HL-60 (cell line): ENCODE measurements around the gene LOXL3.

Experiments used
- DNase-seq, 2 experiments: peaks; one replicate each; pipeline ENCODE4 v3.0.0-alpha.2; 2010 to 2020; ENCODE audit warnings: low read depth in 1 of 2, low spot score in 1 of 2
- H3K27ac ChIP-seq: fragments of 250-450 bp; sonication (Bioruptor Pico); replicated peaks from 2 replicates; pipeline ENCODE4 v1.5.1; 2020; ENCODE audit warnings: mild to moderate bottlenecking, moderate library complexity
- H3K27me3 ChIP-seq: fragments of 250-450 bp; sonication (Bioruptor Pico); 2 replicates; pipeline ENCODE4 v1.5.1; 2021; ENCODE audit warnings: mild to moderate bottlenecking, moderate library complexity; ENCODE audit not compliant: insufficient read depth, poor library complexity, severe bottlenecking
- H3K4me3 ChIP-seq: replicated peaks from 2 replicates; pipeline ENCODE4 v1.5.1; 2011; ENCODE audit warnings: mild to moderate bottlenecking, control low read depth, low read length; ENCODE audit not compliant: insufficient read depth
- GABPA ChIP-seq: IDR thresholded peaks from 2 replicates; pipeline ENCODE4 v1.6.1; 2012; ENCODE audit warnings: low read depth
- POLR2AphosphoS5 ChIP-seq: IDR thresholded peaks from 2 replicates; pipeline ENCODE4 v1.6.1; 2012; ENCODE audit warnings: low read depth
- REST ChIP-seq: IDR thresholded peaks from 2 replicates; pipeline ENCODE4 v1.6.1; 2012; ENCODE audit warnings: low read depth; ENCODE audit not compliant: insufficient replicate concordance
- SPI1 ChIP-seq: IDR thresholded peaks from 2 replicates; pipeline ENCODE4 v1.6.1; 2012; ENCODE audit warnings: low read depth, mild to moderate bottlenecking, borderline replicate concordance
- TF ChIP-seq, protein P1 (sequence below): IDR thresholded peaks from one replicate; pipeline ENCODE4 v1.5.1; 2011; ENCODE audit warnings: low read length, control low read depth, inconsistent platforms; ENCODE audit not compliant: insufficient read depth

LOXL3 gene

DNA sequence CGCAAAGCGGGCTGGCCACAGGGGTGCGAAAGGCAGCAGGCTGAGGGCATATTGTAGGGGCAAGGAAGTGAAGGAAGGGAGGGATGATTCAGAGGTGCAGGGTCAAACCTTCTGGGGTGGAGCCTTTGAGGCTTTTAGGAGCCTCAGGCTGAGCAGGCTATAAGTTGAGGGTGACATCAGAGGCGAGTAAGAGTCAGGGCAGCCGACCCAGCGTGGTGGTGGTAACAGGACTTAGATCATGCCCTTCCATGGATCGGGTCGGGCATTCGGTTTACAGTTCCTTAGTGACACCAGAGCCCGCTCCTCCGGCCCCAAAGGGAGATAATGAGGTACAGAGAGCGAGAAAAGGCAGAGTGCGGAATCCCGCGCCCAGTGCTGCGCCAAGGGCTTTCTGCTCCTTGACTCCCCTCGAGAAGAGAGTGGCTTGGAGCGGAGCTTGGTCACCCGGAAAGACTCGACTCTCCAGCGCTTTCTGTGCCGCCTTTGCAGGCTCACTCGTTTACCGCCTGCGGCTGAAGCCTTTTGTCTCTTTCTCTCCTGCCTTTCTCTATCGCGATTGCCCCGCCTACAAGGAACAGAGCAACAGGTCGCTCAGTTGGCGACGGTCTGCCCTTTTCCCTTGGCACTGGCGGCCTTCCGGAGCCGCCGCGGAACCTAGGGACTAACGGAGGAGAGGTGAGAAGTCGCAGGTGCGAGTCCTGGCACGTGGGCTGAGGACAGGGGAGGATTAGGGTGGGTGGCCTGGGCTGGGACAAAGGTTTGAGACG, 55.1 kb downstream of the LOXL3 start:
- H3K27ac ChIP-seq, result no peak overlapping the region
- TF ChIP-seq GABPA, result no peak
- TF ChIP-seq REST, result no peak
- TF ChIP-seq POLR2AphosphoS5, result no peak
- TF ChIP-seq, protein P1, sequence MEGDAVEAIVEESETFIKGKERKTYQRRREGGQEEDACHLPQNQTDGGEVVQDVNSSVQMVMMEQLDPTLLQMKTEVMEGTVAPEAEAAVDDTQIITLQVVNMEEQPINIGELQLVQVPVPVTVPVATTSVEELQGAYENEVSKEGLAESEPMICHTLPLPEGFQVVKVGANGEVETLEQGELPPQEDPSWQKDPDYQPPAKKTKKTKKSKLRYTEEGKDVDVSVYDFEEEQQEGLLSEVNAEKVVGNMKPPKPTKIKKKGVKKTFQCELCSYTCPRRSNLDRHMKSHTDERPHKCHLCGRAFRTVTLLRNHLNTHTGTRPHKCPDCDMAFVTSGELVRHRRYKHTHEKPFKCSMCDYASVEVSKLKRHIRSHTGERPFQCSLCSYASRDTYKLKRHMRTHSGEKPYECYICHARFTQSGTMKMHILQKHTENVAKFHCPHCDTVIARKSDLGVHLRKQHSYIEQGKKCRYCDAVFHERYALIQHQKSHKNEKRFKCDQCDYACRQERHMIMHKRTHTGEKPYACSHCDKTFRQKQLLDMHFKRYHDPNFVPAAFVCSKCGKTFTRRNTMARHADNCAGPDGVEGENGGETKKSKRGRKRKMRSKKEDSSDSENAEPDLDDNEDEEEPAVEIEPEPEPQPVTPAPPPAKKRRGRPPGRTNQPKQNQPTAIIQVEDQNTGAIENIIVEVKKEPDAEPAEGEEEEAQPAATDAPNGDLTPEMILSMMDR, result no peak
- TF ChIP-seq SPI1, result no peak
- DNase-seq, result no peak
- H3K4me3 ChIP-seq, result no peak overlapping the region
- peaks cover 60% of the 10 kb centered on the region for H3K27me3 ChIP-seq

DNA sequence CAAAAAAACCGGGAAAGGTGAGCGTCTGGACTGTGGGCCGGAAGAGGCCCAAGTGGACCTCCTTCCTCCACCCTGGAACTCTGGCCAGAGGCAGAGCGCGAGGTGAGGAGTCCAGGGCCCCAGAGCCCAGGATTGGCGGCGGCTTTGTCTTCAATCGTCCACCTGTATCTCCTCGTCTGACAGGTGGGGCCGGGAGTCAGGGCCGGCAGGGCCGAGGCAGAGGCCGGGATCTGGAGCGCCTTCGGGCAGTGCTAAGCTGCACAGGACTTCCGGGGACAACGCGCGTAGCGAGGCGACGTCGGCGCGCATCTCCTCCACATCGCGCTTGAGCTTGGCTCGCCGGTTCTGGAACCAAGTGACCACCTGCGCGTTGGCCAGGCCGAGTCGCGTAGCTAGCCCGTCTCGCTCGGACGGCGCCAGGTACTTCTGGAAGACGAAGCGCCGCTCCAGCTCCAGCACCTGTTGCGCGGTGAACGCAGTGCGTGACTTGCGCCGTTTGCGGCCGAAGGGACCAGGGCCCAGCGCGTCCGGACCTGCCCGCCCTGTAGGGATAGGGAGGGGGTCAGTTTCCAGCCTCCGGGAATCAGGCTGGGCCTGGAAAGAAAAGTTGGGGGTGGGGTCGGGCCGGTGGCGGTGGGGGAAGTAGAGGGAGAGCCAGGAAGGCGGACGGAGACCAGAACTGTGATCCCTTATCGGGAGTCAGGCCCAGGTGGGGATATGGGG, 55.8 kb downstream of the LOXL3 start:
- TF ChIP-seq POLR2AphosphoS5 (no peak), REST (no peak), SPI1 (no peak), GABPA (no peak)
- TF ChIP-seq, protein P1, result no peak
- no peak overlapping the region for H3K4me3 ChIP-seq
- no peak overlapping the region for H3K27ac ChIP-seq
- peaks cover 52% of the 10 kb centered on the region for H3K27me3 ChIP-seq
- no peak for DNase-seq

GRCh38 chr2:74496997-74497776, 56.6 kb downstream of the LOXL3 start:
- no peak overlapping the region for H3K4me3 ChIP-seq

More at GRCh38 chr2:74496997-74497776, 56.6 kb downstream of the LOXL3 start:
- H3K27ac ChIP-seq, result no peak overlapping the region
- no peak for DNase-seq
- TF ChIP-seq, protein P1, result no peak
- no peak for TF ChIP-seq SPI1
- peaks cover 45% of the 10 kb centered on the region for H3K27me3 ChIP-seq
